ENCODE results near the gene PRSS33.

The PRSS33 gene

GRCh38 chr16:2799205-2799858 lies 12.0 kb upstream of the PRSS33 start:
- DNase-seq (ENCODE audit: low spot score), result no peak

- no peak for DNase-seq (ENCODE audit: low spot score)
Measured at GRCh38 chr16:2798723-2799204, 11.4 kb upstream of the PRSS33 start.

DNA sequence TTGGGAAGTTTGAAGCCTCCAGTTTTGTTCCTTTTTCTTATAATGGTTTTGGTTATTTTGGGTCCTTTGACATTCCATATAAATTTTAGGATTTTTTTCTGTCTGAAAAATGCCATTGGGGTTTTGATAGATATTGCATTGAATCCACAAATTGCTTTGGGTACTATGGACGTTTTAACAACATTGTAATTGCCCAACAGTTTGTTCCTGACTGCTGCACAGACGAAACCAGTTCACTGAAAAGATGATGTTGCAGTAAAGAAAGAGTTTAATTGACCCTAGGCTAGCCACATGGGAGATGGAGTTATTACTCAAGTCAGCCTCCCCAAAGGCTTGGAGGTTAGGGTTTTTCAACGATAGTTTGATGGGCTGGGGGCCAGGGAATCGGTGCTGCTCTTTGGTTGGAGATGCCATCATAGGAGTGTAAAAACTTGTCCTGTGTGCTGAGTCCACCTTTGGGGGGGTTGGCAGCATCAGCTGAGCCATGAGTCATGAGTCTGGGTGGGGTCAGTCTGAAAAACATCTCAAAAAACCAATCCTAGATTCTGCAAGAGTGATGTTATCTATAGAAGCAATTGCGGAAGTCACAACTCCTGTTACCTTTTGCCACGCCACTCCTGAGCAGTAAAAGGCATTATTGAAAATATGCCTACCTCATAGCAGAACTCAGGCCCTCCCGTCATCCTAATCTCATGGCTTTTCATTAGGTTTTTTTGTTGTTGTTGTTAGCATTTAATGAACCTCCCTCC lies 8.2 kb upstream of the PRSS33 start:
- no peak for DNase-seq (ENCODE audit: low spot score)

- no peak for DNase-seq (ENCODE audit: low spot score)
Measured at GRCh38 chr16:2792940-2793339, 5.6 kb upstream of the PRSS33 start.

GRCh38 chr16:2791174-2791573 lies 3.8 kb upstream of the PRSS33 start:
- no peak for DNase-seq (ENCODE audit: low spot score)

DNA sequence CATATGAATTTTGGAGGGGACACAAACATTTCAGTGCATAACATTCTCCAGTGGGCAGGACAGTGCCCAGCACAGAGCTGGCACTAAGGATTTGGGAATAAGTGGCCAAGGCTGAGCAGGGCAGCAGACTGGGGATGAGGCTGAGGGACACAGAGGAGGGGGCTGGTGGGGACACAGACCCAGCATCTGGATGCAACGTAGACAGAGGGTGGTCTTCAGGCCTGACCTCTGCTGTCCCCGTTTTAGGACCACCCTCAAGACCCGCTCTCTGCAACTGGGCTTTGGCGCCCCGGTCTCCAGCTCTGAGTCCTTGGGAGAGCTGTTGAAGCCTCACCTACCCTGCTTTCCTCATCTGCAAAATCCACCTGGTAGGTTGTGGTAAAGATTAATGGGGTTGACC lies 3.3 kb upstream of the PRSS33 start:
- DNase-seq (ENCODE audit: low spot score), result no peak

DNA sequence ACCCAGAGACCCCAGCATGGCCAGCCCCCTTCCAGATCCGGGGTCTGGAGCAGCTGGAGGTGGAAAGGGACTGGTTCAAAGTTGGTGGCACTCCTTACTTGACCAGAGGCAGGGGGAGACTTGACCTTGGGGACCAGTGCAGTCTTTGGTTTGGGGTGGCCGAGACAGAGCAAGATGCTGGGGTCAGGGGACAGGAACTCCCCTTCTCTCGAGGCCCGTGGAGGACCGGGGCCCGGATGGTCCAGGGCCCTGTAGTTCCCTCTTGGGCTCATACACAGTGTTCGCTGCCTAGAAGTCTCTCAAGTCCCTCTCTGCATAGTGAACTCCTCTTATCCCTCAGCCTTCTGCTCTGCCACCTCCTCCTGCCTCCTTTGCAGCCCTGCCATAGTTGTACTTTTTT lies 601 bp upstream of the PRSS33 start:
- DNase-seq (ENCODE audit: low spot score), result no peak

DNA sequence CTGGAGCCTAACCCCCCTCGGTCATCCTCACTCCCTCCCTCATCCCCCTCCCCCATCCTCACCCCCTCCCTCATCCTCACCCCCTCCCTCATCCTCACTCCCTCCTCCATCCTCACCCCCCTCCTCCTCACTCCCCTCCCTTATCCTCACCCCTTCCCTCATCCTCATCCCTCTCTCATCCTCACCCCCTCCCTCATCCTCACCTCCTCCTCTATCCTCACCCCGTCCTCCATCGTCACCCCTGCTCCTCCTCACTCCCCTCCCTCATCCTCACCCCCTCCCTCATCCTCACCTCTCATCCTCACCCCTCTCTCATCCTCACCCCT lies 571 bp downstream of the PRSS33 start:
- DNase-seq (ENCODE audit: low spot score), result no peak

GRCh38 chr16:2786061-2786825 lies 1.1 kb downstream of the PRSS33 start:
- DNase-seq (ENCODE audit: low spot score), result no peak

DNA sequence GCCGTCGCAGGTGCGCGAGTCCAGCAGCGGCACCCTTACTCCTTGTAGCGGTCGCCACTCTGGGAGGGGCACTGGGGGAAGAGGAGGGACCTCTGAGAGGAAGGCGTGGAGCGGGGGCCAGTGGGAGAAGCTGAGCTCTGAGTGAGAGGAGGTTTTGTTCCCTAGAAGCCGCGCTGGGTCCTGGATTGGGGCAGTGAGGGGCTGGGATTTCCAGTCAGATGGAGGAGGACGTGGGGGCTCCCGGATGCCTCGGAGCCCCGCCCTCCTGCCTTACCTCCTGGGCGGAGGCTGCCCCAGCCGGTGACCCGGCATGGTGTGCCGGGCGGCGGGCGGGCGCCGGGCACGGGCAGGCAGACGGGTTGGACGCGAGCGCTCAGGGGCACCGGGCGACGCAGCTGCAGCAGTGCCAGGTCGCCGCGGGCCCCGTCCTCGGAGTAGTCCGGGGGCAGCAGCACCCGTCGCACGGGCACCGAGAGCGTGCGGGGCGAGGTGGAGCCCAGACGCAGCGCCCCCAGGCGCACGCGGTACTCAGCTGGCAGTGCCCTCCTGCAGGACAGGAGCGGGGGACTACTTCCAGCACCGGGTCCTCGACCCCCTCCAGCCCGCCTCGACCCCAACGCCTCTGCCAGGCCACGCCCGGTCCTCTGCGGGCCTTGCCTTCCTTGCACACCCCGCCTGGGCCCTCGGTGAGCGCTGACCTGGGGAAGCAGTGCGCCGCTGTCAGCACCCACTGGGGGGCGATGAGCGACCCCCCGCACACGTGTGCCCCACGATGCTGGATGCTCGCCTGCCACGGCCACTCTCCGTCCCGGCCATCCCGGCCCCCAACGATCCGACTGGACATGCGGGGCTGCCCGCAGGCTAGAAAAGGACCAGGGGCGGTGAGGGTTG lies 2.0 kb downstream of the PRSS33 start:
- no peak for DNase-seq (ENCODE audit: low spot score)

- no peak for DNase-seq (ENCODE audit: low spot score)
Measured at GRCh38 chr16:2784358-2785100, 2.8 kb downstream of the PRSS33 start.

- DNase-seq (ENCODE audit: low spot score), result no peak
Measured at GRCh38 chr16:2783581-2784357, 3.6 kb downstream of the PRSS33 start.

DNA sequence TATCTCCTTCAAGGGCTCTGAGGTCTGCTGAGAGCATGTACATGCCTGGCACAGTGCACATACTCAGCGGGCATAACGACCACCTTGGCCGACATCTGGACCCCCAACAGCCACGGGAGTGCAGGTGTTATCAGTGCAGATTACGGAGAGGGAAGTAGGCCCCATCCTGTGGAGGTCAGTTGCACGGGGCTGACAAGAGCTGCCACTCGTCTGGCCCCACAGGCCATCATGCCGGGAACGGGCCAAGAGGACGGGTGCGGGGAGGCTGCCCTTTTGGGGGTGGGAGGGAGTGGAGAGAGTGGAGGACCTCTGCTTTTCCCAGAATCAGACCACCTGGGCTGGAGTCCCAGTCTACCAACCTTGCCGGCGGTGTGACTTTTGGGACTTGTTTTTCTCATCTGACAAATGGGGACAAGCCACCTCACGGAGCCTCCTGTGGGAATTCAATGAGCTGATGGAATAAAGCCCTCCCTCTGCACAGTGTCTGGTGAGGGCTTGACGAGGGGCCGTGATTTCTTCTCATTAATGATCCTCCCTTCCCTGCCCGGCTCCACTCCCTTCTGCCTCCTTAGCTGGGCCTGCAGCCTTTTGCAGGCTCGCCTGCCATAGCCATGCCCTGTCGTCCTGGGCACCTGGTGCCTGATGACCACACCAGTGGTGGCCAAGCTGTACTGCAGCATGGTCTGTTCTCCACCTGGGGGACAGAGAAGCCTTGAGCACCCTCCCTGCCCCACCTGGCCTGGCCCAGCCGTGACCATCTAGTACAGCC lies 4.6 kb downstream of the PRSS33 start:
- DNase-seq (ENCODE audit: low spot score), result no peak

GRCh38 chr16:2779978-2780898 lies 7.1 kb downstream of the PRSS33 start:
- no peak for DNase-seq (ENCODE audit: low spot score)

- no peak for DNase-seq (ENCODE audit: low spot score)
Measured at GRCh38 chr16:2779151-2779920, 8.0 kb downstream of the PRSS33 start.

DNA sequence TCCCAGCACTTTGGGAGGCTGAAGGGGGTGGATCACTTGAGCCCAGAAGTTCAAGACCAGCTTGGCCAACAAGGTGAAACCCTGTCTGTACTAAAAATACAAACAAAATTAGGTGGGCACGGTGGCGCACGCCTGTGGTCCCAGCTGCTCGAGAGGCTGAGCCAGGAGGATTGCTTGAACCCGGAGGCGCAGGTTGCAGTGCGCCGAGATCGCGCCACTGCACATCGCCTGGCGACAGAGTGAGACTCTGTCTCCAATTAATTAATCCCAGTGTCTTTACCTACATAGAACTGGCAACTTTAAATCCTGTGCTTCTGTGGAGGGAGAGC lies 8.8 kb downstream of the PRSS33 start:
- no peak for DNase-seq (ENCODE audit: low spot score)

DNA sequence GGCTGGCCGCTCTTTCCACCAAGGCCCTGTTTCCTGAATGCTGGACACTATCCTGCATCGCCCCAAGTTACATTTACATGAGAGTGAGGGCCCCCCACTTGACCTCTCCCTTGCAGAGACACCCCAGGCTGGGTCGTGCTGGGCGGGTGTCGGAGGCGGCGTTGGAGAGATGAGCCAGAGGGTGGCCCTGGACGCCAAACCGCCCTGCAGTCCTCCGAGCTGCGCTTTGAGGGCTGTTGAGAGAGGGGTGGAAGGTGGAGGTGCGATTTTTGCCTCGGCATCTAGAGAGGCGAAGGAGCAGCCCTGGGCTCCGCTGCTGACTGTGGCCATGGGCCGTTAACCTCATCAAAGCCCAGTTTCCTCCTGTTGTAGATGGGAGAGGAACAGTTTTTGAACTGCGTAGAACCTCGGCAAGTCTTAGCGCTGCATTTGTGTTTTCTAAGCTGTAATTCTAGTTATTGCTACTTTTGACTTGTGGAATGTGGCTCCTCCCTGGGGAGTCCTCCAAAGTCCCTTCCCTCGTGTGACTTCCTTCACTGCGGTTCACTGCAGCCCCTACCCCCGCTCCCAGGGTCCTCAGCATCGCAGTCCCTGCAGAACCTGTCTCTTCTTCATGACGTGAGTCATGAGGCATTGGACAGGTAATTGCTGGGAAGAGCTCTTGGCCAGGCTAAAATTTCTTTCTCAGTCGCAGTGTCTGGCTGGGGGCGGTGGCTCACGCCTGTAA lies 9.3 kb downstream of the PRSS33 start:
- no peak for DNase-seq (ENCODE audit: low spot score)

Data from RKO (cell line).